Measurements from ENCODE around the gene SDCCAG8. TPM values are rescaled to one million over a fixed set of nuclear protein-coding genes. Genes with fewer than 3 reads are reported as not detected.

Gene SDCCAG8
- total RNA-seq, 2 donors from 2014 or later: 49.0 to 56.4 TPM

- intact Hi-C loops (cut with DNase I): no loop called here
- WGBS, 2 donors: 92 to 93% methylated on average over 4 of the region's 4 CpGs
- no peak for TF ChIP-seq POLR2A (IDR thresholded peaks at IDR 0.05)
- no peak for TF ChIP-seq CTCF (IDR thresholded peaks at IDR 0.05)
- Histone ChIP-seq H3K4me1 (no peaks in the 10 kb centered on the region), H3K27me3 (no peaks in the 10 kb centered on the region), H3K36me3 (replicated peaks in 1 of 2; ENCODE audit: insufficient read depth in 1 of 2, low read depth in 2 of 2) (peaks cover 0 to 5% of the 10 kb centered on the region in 2 donors), H3K4me3 (no peak overlapping the region), H3K27ac (no peak overlapping the region), H3K9me3 (no peaks in the 10 kb centered on the region)
- ATAC-seq (no peak), DNase-seq (no peak)
Measured at GRCh38 chr1:243374412-243374811, 118.6 kb downstream of the SDCCAG8 start.

- Histone ChIP-seq H3K4me3 (no peak overlapping the region), H3K9me3 (no peaks in the 10 kb centered on the region), H3K4me1 (no peaks in the 10 kb centered on the region), H3K27ac (no peak overlapping the region), H3K27me3 (no peaks in the 10 kb centered on the region), H3K36me3 (replicated peaks in 1 of 2; ENCODE audit: insufficient read depth in 1 of 2, low read depth in 2 of 2) (peaks cover 0 to 5% of the 10 kb centered on the region in 2 donors)
- 32 to 46% methylated on average over 1 of the region's 1 CpG for WGBS, 2 donors
- no peak for DNase-seq
- no peak for TF ChIP-seq CTCF (IDR thresholded peaks at IDR 0.05)
- no peak for TF ChIP-seq POLR2A (IDR thresholded peaks at IDR 0.05)
- ATAC-seq: no peak
- intact Hi-C loops (cut with DNase I): no loop called here
Measured at GRCh38 chr1:243375596-243375995, 119.8 kb downstream of the SDCCAG8 start.

- WGBS, 2 donors: 83 to 96% methylated on average over 3 of the region's 3 CpGs
Measured at GRCh38 chr1:243378669-243379068, 122.8 kb downstream of the SDCCAG8 start.

GRCh38 chr1:243379208-243379607 lies 123.4 kb downstream of the SDCCAG8 start:
- no peak overlapping the region for H3K4me3 ChIP-seq
- H3K27ac ChIP-seq: no peak overlapping the region
- intact Hi-C loops (cut with DNase I): no loop called here
- H3K36me3 ChIP-seq (replicated peaks in 1 of 2; ENCODE audit: insufficient read depth in 1 of 2, low read depth in 2 of 2): peaks cover 0 to 6% of the 10 kb centered on the region in 2 donors
- no peaks in the 10 kb centered on the region for H3K9me3 ChIP-seq
- WGBS, 2 donors: 92 to 94% methylated on average over 1 of the region's 1 CpG
- H3K4me1 ChIP-seq: no peaks in the 10 kb centered on the region
- no peaks in the 10 kb centered on the region for H3K27me3 ChIP-seq
- TF ChIP-seq CTCF (IDR thresholded peaks at IDR 0.05) (no peak), POLR2A (IDR thresholded peaks at IDR 0.05) (no peak)
- DNase-seq (no peak), ATAC-seq (no peak)

More at GRCh38 chr1:243378669-243379068, 122.8 kb downstream of the SDCCAG8 start:
- DNase-seq (no peak), ATAC-seq (no peak)
- Histone ChIP-seq H3K27ac (no peak overlapping the region), H3K4me1 (no peaks in the 10 kb centered on the region), H3K4me3 (no peak overlapping the region), H3K9me3 (no peaks in the 10 kb centered on the region), H3K36me3 (replicated peaks in 1 of 2; ENCODE audit: insufficient read depth in 1 of 2, low read depth in 2 of 2) (peaks cover 0 to 6% of the 10 kb centered on the region in 2 donors), H3K27me3 (no peaks in the 10 kb centered on the region)
- no peak for TF ChIP-seq CTCF (IDR thresholded peaks at IDR 0.05)
- TF ChIP-seq POLR2A (IDR thresholded peaks at IDR 0.05): no peak
- intact Hi-C loops (cut with DNase I): no loop called here

- WGBS, 2 donors: 60 to 90% methylated on average over 2 of the region's 2 CpGs
- no peak for TF ChIP-seq POLR2A (IDR thresholded peaks at IDR 0.05)
- TF ChIP-seq CTCF (IDR thresholded peaks at IDR 0.05): no peak
- no peaks in the 10 kb centered on the region for H3K4me1 ChIP-seq
- no peaks in the 10 kb centered on the region for H3K9me3 ChIP-seq
- peaks cover 0 to 6% of the 10 kb centered on the region in 2 donors for H3K36me3 ChIP-seq (replicated peaks in 1 of 2; ENCODE audit: insufficient read depth in 1 of 2, low read depth in 2 of 2)
- H3K4me3 ChIP-seq: no peak overlapping the region
- no peak overlapping the region for H3K27ac ChIP-seq
- intact Hi-C loops (cut with DNase I): no loop called here
- ATAC-seq (no peak), DNase-seq (no peak)
- no peaks in the 10 kb centered on the region for H3K27me3 ChIP-seq
Measured at GRCh38 chr1:243379706-243380105, 123.9 kb downstream of the SDCCAG8 start.

All from body of pancreas (tissue), 4 donors.